Parathyroid adenoma (tissue), 2 donors: ENCODE data around the gene TSG101.
A peak's percentile ranks its signal among the peaks of the same experiment; 100 is the strongest.

Source experiments
- H2AFZ ChIP-seq: fragments of 300-600 bp; sonication (generic); one replicate; pipeline ENCODE4 v1.7.0; 2017; ENCODE audit warnings: antibody characterized with exemption, mild to moderate bottlenecking
- H3K27ac ChIP-seq: fragments of 300-600 bp; sonication (generic); one replicate; pipeline ENCODE4 v1.7.0; 2017
- H3K27me3 ChIP-seq: fragments of 300-600 bp; sonication (generic); one replicate; pipeline ENCODE4 v1.7.0; 2017; ENCODE audit warnings: low read length; ENCODE audit not compliant: control insufficient read depth, insufficient read depth
- H3K36me3 ChIP-seq: fragments of 300-600 bp; sonication (generic); one replicate; pipeline ENCODE4 v1.7.0; 2017; ENCODE audit warnings: low read length; ENCODE audit not compliant: control insufficient read depth, insufficient read depth
- H3K4me1 ChIP-seq: fragments of 300-600 bp; sonication (generic); one replicate; pipeline ENCODE4 v1.7.0; 2017; ENCODE audit warnings: control low read depth
- H3K4me2 ChIP-seq: fragments of 300-600 bp; sonication (generic); one replicate; pipeline ENCODE4 v1.7.0; 2017; ENCODE audit warnings: low read length
- H3K4me3 ChIP-seq: fragments of 300-600 bp; sonication (generic); one replicate; pipeline ENCODE4 v1.7.0; 2017; ENCODE audit warnings: low read depth, low read length
- H3K79me2 ChIP-seq: fragments of 300-600 bp; sonication (generic); one replicate; pipeline ENCODE4 v1.7.0; 2017; ENCODE audit warnings: control low read depth
- H3K9ac ChIP-seq: fragments of 300-600 bp; sonication (generic); one replicate; pipeline ENCODE4 v1.7.0; 2017; ENCODE audit warnings: mild to moderate bottlenecking
- H3K9me3 ChIP-seq: fragments of 300-600 bp; sonication (generic); one replicate; pipeline ENCODE4 v1.7.0; 2017; ENCODE audit warnings: low read length; ENCODE audit not compliant: control insufficient read depth
- CTCF ChIP-seq: fragments of 300-600 bp; sonication (generic); IDR thresholded peaks from one replicate; pipeline ENCODE4 v1.7.0; 2017; ENCODE audit warnings: antibody characterized with exemption, mild to moderate bottlenecking
- donor health status: primary hyperparathyroidism.

Gene TSG101

GRCh38 chr11:18563090-18563730 lies 36.5 kb upstream of the TSG101 start:
- Histone ChIP-seq H2AFZ (no peak overlapping the region), H3K27ac (no peak overlapping the region), H3K4me3 (no peak overlapping the region), H3K4me1 (no peaks in the 10 kb centered on the region), H3K9ac (no peak overlapping the region), H3K79me2 (no peaks in the 10 kb centered on the region), H3K9me3 (no peaks in the 10 kb centered on the region), H3K27me3 (no peaks in the 10 kb centered on the region), H3K36me3 (no peaks in the 10 kb centered on the region), H3K4me2 (no peak overlapping the region)
- TF ChIP-seq CTCF = no peak

- no peak overlapping the region for H3K27ac ChIP-seq
- no peaks in the 10 kb centered on the region for H3K79me2 ChIP-seq
- no peak overlapping the region for H2AFZ ChIP-seq
- H3K4me1 ChIP-seq = no peaks in the 10 kb centered on the region
- no peak overlapping the region for H3K4me2 ChIP-seq
- H3K9ac ChIP-seq = no peak overlapping the region
- H3K27me3 ChIP-seq = no peaks in the 10 kb centered on the region
- H3K36me3 ChIP-seq = no peaks in the 10 kb centered on the region
- no peak overlapping the region for H3K4me3 ChIP-seq
- TF ChIP-seq CTCF = no peak
- no peaks in the 10 kb centered on the region for H3K9me3 ChIP-seq
Measured at GRCh38 chr11:18548001-18548400, 21.3 kb upstream of the TSG101 start.

GRCh38 chr11:18540207-18541009 lies 13.7 kb upstream of the TSG101 start:
- Histone ChIP-seq H3K4me1 (no peaks in the 10 kb centered on the region), H3K36me3 (no peaks in the 10 kb centered on the region)
- peak; percentile 13 for TF ChIP-seq CTCF

GRCh38 chr11:18536209-18536608 lies 9.5 kb upstream of the TSG101 start:
- H2AFZ ChIP-seq = no peak overlapping the region
- H3K27ac ChIP-seq = no peak overlapping the region
- no peak overlapping the region for H3K9ac ChIP-seq
- TF ChIP-seq CTCF = no peak
- H3K27me3 ChIP-seq = no peaks in the 10 kb centered on the region
- H3K4me3 ChIP-seq = no peak overlapping the region
- H3K79me2 ChIP-seq = no peaks in the 10 kb centered on the region
- no peaks in the 10 kb centered on the region for H3K4me1 ChIP-seq
- no peak overlapping the region for H3K4me2 ChIP-seq
- no peaks in the 10 kb centered on the region for H3K9me3 ChIP-seq
- no peaks in the 10 kb centered on the region for H3K36me3 ChIP-seq

More at GRCh38 chr11:18540207-18541009, 13.7 kb upstream of the TSG101 start:
- H3K9ac ChIP-seq = no peak overlapping the region
- H3K27me3 ChIP-seq = no peaks in the 10 kb centered on the region
- no peak overlapping the region for H3K4me3 ChIP-seq
- H3K27ac ChIP-seq = no peak overlapping the region
- H3K4me2 ChIP-seq = no peak overlapping the region
- no peaks in the 10 kb centered on the region for H3K9me3 ChIP-seq
- H3K79me2 ChIP-seq = no peaks in the 10 kb centered on the region
- H2AFZ ChIP-seq = no peak overlapping the region
